ENCODE measurements around the gene ZNF23. TPM values are rescaled to one million over a fixed set of nuclear protein-coding genes. Genes with fewer than 3 reads are reported as not detected.

The ZNF23 gene
- total and polyA plus RNA-seq, 10 of the 15 experiments (the other 5 are each of a cell fraction or from before 2014, with no cell fraction given), result 3.6 to 11.5 (median 8.7) TPM

DNA sequence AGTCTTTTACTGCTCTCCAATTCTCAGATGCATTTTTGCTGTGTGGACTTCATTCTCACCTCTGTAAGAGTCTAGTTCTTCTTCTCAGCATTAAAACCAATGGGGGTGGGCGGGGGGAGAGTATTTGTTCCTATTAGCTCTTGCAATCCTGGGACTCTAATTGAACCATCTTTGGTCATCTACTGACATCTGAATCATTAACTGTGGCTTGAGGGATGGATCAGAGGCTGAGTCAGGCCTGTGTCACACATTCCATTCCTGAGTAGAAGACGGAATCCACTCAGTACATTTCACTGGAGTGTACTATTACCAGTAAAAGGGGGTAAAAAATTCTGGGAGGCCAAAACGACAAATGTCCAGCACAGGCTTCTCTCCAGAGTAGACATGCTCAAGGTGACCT is 12.8 kb upstream of the ZNF23 start:
- Histone ChIP-seq H3K9ac (ENCODE audit: control insufficient read depth, insufficient read depth, low read length) (no peak overlapping the region), H3K9me3 (replicated peaks; ENCODE audit: control insufficient read depth, insufficient read depth, low read length) (no peaks in the 10 kb centered on the region), H3K27me3 (replicated peaks in 1 of 2; ENCODE audit: control insufficient read depth in 2 of 2, insufficient read depth in 2 of 2, low read length in 1 of 2) (no peaks in the 10 kb centered on the region), H3K4me2 (ENCODE audit: control insufficient read depth, insufficient read depth) (no peak overlapping the region), H3K36me3 (ENCODE audit: control insufficient read depth in 2 of 2, insufficient read depth in 2 of 2, low read length in 1 of 2) (no peaks in the 10 kb centered on the region), H2AFZ (ENCODE audit: control insufficient read depth, low read depth, low read length) (no peak overlapping the region), H3K27ac (ENCODE audit: control insufficient read depth, insufficient read depth) (no peak overlapping the region), H3K4me1 (ENCODE audit: control insufficient read depth, insufficient read depth, low read length) (no peaks in the 10 kb centered on the region; the same call in 1 of the 2 replicates), H3K79me2 (ENCODE audit: control insufficient read depth, insufficient read depth, low read length) (no peaks in the 10 kb centered on the region), H3K4me3 (no peak overlapping the region), H4K20me1 (ENCODE audit: control insufficient read depth, insufficient read depth) (no peaks in the 10 kb centered on the region)
- FAIRE-seq, result no peak
- BruUV-seq (replicated peaks), result no TSS peak
- no peak for DNase-seq (ENCODE audit: low read depth, low spot score)
- 75% methylated on average over 3 of the region's 3 CpGs for WGBS (ENCODE audit: insufficient coverage, insufficient replicate concordance, low lambda C conversion rate, missing lambda C conversion rate)
- RAD21 ChIA-PET (ENCODE audit: unreplicated experiment), result no interaction called here
- SMC1A ChIA-PET (ENCODE audit: uncharacterized antibody, unreplicated experiment), result interaction anchor here (1.0 kb wide), 1 partner anchor 23 kb away, joined by 3 read pairs; no protein-coding TSS in a partner anchor
- in situ Hi-C loops (cut with MboI) (no loop called here), intact Hi-C loops (cut with micrococcal nuclease; ENCODE audit: unreplicated experiment) (no loop called here)
- ATAC-seq, result no peak
- POLR2A ChIA-PET, result no interaction called here
- TF ChIP-seq KLF5 (IDR thresholded peaks at IDR 0.05; ENCODE audit: partially characterized antibody) (no peak), SIN3A (IDR thresholded peaks at IDR 0.05; ENCODE audit: low read depth, low read length) (no peak), WRNIP1 (IDR thresholded peaks at IDR 0.05; ENCODE audit: borderline replicate concordance, low read depth, low read length) (no peak), GATAD2B (conservative IDR thresholded peaks at IDR 0.05; ENCODE audit: low read depth) (no peak), NFXL1 (IDR thresholded peaks at IDR 0.05; ENCODE audit: borderline replicate concordance) (no peak), POU2F2 (IDR thresholded peaks at IDR 0.05; ENCODE audit: borderline replicate concordance, low read depth, low read length) (no peak)
- TF ChIP-seq, protein P1, sequence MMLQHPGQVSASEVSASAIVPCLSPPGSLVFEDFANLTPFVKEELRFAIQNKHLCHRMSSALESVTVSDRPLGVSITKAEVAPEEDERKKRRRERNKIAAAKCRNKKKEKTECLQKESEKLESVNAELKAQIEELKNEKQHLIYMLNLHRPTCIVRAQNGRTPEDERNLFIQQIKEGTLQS (IDR thresholded peaks at IDR 0.05; ENCODE audit: borderline replicate concordance, extremely low read depth, low read depth, low read length), result no peak
- TF ChIP-seq, protein P2, sequence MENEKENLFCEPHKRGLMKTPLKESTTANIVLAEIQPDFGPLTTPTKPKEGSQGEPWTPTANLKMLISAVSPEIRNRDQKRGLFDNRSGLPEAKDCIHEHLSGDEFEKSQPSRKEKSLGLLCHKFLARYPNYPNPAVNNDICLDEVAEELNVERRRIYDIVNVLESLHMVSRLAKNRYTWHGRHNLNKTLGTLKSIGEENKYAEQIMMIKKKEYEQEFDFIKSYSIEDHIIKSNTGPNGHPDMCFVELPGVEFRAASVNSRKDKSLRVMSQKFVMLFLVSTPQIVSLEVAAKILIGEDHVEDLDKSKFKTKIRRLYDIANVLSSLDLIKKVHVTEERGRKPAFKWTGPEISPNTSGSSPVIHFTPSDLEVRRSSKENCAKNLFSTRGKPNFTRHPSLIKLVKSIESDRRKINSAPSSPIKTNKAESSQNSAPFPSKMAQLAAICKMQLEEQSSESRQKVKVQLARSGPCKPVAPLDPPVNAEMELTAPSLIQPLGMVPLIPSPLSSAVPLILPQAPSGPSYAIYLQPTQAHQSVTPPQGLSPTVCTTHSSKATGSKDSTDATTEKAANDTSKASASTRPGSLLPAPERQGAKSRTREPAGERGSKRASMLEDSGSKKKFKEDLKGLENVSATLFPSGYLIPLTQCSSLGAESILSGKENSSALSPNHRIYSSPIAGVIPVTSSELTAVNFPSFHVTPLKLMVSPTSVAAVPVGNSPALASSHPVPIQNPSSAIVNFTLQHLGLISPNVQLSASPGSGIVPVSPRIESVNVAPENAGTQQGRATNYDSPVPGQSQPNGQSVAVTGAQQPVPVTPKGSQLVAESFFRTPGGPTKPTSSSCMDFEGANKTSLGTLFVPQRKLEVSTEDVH (IDR thresholded peaks at IDR 0.05; ENCODE audit: low read depth, partially characterized antibody), result no peak
- TF ChIP-seq, protein P3, sequence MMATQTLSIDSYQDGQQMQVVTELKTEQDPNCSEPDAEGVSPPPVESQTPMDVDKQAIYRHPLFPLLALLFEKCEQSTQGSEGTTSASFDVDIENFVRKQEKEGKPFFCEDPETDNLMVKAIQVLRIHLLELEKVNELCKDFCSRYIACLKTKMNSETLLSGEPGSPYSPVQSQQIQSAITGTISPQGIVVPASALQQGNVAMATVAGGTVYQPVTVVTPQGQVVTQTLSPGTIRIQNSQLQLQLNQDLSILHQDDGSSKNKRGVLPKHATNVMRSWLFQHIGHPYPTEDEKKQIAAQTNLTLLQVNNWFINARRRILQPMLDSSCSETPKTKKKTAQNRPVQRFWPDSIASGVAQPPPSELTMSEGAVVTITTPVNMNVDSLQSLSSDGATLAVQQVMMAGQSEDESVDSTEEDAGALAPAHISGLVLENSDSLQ (IDR thresholded peaks at IDR 0.05), result no peak
- TF ChIP-seq, protein P4, sequence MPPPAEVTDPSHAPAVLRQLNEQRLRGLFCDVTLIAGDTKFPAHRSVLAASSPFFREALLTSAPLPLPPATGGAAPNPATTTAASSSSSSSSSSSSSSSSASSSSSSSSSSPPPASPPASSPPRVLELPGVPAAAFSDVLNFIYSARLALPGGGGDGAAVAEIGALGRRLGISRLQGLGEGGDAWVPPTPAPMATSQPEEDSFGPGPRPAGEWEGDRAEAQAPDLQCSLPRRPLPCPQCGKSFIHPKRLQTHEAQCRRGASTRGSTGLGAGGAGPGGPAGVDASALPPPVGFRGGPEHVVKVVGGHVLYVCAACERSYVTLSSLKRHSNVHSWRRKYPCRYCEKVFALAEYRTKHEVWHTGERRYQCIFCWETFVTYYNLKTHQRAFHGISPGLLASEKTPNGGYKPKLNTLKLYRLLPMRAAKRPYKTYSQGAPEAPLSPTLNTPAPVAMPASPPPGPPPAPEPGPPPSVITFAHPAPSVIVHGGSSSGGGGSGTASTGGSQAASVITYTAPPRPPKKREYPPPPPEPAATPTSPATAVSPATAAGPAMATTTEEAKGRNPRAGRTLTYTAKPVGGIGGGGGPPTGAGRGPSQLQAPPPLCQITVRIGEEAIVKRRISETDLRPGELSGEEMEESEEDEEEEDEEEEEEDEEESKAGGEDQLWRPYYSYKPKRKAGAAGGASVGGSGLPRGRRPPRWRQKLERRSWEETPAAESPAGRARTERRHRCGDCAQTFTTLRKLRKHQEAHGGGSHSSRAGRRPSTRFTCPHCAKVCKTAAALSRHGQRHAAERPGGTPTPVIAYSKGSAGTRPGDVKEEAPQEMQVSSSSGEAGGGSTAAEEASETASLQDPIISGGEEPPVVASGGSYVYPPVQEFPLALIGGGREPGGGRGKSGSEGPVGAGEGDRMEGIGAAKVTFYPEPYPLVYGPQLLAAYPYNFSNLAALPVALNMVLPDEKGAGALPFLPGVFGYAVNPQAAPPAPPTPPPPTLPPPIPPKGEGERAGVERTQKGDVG (CRISPR knock-in tag; IDR thresholded peaks at IDR 0.05), result no peak
- TF ChIP-seq, protein P5, sequence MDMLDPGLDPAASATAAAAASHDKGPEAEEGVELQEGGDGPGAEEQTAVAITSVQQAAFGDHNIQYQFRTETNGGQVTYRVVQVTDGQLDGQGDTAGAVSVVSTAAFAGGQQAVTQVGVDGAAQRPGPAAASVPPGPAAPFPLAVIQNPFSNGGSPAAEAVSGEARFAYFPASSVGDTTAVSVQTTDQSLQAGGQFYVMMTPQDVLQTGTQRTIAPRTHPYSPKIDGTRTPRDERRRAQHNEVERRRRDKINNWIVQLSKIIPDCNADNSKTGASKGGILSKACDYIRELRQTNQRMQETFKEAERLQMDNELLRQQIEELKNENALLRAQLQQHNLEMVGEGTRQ (IDR thresholded peaks at IDR 0.05; ENCODE audit: borderline replicate concordance, low read depth, low read length), result no peak
- TF ChIP-seq, protein P6, sequence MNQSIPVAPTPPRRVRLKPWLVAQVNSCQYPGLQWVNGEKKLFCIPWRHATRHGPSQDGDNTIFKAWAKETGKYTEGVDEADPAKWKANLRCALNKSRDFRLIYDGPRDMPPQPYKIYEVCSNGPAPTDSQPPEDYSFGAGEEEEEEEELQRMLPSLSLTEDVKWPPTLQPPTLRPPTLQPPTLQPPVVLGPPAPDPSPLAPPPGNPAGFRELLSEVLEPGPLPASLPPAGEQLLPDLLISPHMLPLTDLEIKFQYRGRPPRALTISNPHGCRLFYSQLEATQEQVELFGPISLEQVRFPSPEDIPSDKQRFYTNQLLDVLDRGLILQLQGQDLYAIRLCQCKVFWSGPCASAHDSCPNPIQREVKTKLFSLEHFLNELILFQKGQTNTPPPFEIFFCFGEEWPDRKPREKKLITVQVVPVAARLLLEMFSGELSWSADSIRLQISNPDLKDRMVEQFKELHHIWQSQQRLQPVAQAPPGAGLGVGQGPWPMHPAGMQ (IDR thresholded peaks at IDR 0.05; ENCODE audit: borderline replicate concordance), result no peak
- CTCF ChIA-PET, result interaction anchor here (0.8 to 1.1 kb wide), 2 partner anchors 9 to 136 kb away, joined by 3 read pairs; no protein-coding TSS in a partner anchor

Measured in GM12878 (cell line).